GM21737 (cell line): Measurements from ENCODE around the gene JPH2.
"Not testable (repeated sequence)": the region's sequence is repeated elsewhere in the genome, so short reads cannot be mapped to it uniquely, and the experiment has no call there.

Experiments used
- ATAC-seq: cut with Tn5 transposase; IDR thresholded peaks from one replicate; pipeline ENCODE4 v1.9.1; 2021; ENCODE audit warnings: mild to moderate bottlenecking, moderate library complexity; ENCODE audit not compliant: unreplicated experiment

The JPH2 gene

GRCh38 chr20:44211177-44212039 is 24.4 kb upstream of the JPH2 start:
- no peak for ATAC-seq

- peak; percentile 84 for ATAC-seq
These were observed 23.6 kb upstream of the JPH2 start, which contains the start of gene OSER1 for GRCh38 chr20:44210406-44211176. Gene OSER1, minus strand, starts transcription at chr20:44210771. Its CDS starts 3,814 bp downstream, at chr20:44206957.

DNA sequence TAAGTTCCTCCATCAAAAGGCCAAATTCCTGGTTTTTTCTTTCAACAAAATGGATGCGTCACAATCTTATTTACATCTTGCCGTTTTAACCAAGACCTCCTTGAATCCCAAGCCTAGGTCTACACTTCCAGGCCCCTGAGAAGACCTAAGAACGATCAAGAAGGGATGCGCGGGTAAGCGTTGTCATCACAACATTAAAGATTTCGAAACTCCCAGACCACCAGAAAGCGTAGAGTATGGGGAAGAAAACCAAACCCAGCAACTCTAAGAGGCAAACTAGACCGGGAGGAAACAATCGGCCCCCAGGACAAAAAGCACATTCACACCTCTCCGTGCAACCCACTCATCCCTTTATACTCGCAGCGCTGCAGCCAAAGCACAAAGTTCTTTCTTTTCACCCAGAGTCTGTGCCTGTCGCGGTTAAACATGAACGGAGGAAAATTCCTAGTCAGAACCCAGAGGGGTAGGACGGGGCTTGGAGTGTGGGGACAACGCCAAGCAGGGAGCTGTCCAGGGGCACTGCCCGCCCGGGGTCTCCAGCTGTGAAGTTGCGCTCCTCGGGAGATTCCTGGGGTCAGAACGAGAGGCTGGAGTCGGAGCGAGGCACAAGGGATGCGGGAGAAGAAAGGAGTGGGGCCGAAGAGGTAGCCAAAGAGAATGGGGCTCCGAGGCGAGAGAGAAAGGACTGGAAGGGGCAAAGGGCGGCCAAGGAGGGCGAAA is 22.9 kb upstream of the JPH2 start:
- ATAC-seq, result no peak

DNA sequence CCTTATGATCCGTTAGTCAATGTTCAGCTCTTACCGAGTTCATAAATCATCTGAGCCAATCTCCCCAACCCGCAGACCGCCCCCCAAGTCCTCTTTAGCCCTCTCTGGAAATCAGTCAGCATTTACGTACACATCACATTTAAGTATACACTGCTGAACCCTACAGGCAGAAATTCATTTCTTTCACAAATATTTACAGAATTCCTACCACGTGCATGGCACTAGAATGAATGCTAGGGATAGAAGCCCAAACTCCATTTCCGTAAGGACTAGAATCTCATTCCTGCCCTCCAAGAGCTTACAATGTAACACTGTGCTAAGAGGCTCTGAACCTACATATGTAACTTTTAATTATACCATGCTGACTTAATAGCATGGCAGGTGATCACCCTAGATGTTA is 21.8 kb upstream of the JPH2 start:
- ATAC-seq, result no peak

DNA sequence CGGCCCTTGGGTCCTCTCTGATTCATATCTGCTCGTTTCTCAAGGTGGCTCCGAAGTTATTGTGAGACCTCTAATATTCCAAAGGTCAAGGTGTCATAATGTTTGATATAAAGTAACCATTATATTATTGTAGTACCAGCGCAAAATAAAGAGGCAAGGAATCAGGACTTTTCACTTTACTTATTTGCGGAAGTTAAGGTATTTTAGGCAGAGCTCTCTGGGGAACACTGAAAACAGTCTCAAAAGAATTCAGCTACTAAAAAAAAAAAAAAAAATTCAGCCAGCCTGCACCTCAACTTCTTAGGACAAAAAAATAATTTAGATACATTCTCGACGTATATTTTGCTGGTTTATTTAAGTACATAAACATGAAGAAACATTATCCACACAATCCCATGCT is 21.2 kb upstream of the JPH2 start:
- no peak for ATAC-seq

- no peak for ATAC-seq
These were observed 20.2 kb upstream of the JPH2 start for GRCh38 chr20:44207126-44207723.

DNA sequence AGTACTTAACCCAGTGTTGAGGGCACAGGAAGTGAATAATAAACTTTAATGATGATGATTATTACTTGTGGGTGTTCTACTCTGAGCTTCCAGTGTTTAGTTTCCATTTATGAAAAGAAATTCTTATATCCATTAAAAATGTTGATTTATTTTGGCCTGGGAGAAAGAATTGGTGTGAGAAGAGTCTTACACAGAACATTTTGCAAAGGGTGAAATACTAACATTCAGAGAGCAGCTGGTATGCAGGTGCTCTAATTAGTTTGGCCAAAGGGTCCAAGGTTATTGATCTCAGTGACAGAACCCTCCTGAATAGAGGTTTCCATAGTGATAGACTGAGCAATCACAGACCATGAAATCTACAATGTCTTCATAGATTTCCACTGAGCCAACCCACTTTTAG is 19.1 kb upstream of the JPH2 start:
- no peak for ATAC-seq

DNA sequence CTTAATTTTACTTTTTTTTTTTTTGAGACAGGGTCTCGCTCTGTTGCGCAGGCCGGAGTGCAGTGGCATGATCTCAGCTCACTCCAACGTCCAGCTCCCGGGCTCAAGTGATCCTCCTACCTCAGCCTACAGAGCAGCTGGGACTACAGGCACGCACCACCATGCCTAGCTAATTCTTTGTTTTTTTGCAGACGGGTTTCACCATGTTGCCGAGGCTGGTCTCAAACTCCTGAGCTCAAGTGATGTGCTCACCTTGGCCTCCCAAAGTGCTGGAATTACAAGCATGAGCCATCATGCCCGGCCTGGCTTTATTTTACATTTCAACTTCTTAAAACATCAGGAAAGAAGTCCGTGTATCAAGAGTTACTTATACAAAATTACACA is 17.8 kb upstream of the JPH2 start:
- ATAC-seq, result no peak

- no peak for ATAC-seq
These were observed 17.3 kb upstream of the JPH2 start for GRCh38 chr20:44204156-44204831.

DNA sequence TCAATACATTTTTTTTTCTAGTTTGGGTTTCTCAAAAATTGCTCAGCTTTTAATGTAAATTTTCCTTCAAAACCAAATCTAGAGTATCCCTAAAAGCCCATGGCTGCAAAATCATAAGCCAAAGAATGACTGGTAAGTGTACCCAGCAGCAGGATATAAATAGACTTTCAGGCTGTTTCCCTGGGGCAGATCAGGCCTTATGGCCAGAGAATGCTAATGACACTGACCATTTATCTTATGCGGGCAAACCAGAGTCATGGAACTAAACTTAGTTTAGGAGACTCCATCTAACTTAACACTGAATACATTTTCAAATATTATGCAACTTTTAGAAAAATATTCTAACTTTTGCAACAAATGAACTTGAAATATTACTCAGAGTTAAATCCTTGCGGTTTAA is 16.2 kb upstream of the JPH2 start:
- ATAC-seq, result no peak

- no peak for ATAC-seq
These were observed 14.0 kb upstream of the JPH2 start for GRCh38 chr20:44200983-44201382.

DNA sequence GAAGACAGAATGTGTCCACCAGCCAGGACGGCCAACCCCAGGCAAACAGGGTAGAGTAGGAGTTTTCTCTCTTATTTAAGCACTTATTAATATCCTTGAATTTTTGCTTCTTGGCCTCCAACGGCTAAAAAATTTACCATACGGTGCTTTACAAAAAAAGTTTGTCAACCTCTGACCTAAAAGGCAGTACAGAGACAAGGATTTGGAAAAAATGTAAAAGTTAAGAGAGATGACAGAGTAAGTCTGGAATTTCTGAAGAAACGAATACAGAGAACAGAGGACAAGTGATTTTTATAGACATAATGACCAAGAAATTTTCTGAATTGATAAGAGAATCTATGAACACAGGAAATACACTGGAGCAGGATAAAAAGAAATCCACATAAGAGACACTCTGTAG is 13.4 kb upstream of the JPH2 start:
- no peak for ATAC-seq

- ATAC-seq, result no peak
These were observed 12.9 kb upstream of the JPH2 start for GRCh38 chr20:44199877-44200276.

GRCh38 chr20:44198872-44199271 is 11.9 kb upstream of the JPH2 start:
- no peak for ATAC-seq

- no peak for ATAC-seq
These were observed 9.3 kb upstream of the JPH2 start for GRCh38 chr20:44196271-44196670.

DNA sequence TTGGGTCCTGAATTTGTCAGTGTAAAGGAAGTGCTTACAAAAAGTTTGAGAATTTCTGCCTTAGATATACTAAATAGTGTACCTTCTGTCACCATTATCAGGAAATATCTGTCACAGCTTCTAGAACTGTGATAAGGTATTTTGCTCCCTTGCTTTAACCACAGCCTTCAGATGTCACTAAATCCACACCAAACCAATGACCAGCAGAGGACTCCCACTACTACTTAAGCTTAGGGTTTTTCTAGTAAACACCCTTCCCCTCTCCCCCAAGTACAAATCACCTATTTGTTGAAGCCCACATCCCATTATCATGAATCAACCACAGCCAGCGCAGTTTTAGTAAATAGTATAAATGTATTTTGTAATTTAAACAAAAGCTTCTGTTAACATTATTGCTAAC is 8.6 kb upstream of the JPH2 start:
- no peak for ATAC-seq

- no peak for ATAC-seq
These were observed 6.8 kb upstream of the JPH2 start for GRCh38 chr20:44193801-44194200.

- not testable (repeated sequence) for ATAC-seq
These were observed 4.7 kb upstream of the JPH2 start for GRCh38 chr20:44191640-44192039.

DNA sequence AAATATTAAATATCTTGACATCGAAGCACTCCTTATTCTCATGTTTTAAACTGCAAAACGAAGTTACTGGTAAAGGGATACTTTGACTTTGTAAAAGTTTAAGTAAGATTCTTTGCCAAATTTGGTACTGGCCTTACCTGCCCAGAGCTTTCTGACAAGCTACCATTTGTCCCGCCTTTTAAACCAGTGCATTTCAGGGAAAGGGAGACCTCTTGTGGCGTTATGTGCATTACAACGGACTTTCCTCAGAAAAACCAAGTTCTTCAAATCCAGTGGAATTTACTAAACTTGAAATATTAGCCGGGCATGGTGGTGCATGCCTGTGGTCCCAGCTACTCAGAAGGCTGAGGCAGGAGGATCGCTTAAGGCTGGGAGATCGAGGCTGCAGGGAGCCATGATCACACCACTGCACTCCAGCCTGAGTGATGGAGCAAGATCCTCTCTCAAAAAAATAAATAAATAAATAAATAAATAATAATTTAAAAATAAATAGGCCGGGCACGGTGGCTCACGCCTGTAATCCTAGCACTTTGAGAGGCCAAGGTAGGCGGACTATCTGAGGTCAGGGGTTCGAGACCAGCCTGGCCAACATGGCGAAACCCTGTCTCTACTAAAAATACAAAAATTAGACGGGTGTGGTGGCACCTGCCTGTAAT is 3.3 kb upstream of the JPH2 start:
- not testable (repeated sequence) for ATAC-seq

GRCh38 chr20:44188752-44189151 is 1.8 kb upstream of the JPH2 start:
- no peak for ATAC-seq
